HG03378 (cell line): ENCODE data around the gene DACT2.
"Not testable (repeated sequence)": the region's sequence is repeated elsewhere in the genome, so short reads cannot be mapped to it uniquely, and the experiment has no call there.

Source experiments
- ATAC-seq: cut with Tn5 transposase; IDR thresholded peaks from one replicate; pipeline ENCODE4 v1.9.1; 2021; ENCODE audit warnings: mild to moderate bottlenecking, moderate library complexity; ENCODE audit not compliant: unreplicated experiment

DACT2 gene

GRCh38 chr6:168267779-168268178 is 51.8 kb downstream of the DACT2 start:
- not testable (repeated sequence) for ATAC-seq

- ATAC-seq = no peak
Observed at GRCh38 chr6:168265827-168266815, 53.5 kb downstream of the DACT2 start.

GRCh38 chr6:168265394-168265793 is 54.2 kb downstream of the DACT2 start:
- no peak for ATAC-seq

- no peak for ATAC-seq
Observed at GRCh38 chr6:168264593-168265335, 54.8 kb downstream of the DACT2 start.

- no peak for ATAC-seq
Observed at GRCh38 chr6:168263351-168263905, 56.1 kb downstream of the DACT2 start.

GRCh38 chr6:168261234-168261633 is 58.3 kb downstream of the DACT2 start:
- ATAC-seq = no peak

- ATAC-seq = no peak
Observed at GRCh38 chr6:168260420-168260987, 59.1 kb downstream of the DACT2 start.

- no peak for ATAC-seq
Observed at GRCh38 chr6:168258795-168259194, 60.8 kb downstream of the DACT2 start.

GRCh38 chr6:168256940-168257339 is 62.6 kb downstream of the DACT2 start:
- ATAC-seq = no peak
